ENCODE data around the gene CAPG. TPM values are rescaled to one million over a fixed set of nuclear protein-coding genes. Genes with fewer than 3 reads are reported as not detected.

The CAPG gene
- total and polyA plus RNA-seq, 9 of the 15 experiments (the other 6 are each of a cell fraction or from before 2014, with no cell fraction given), result 10.6 to 90.4 (median 56.0) TPM

- TF ChIP-seq ZBTB49 (CRISPR knock-in tag; IDR thresholded peaks at IDR 0.05; ENCODE audit: borderline replicate concordance), result no peak
- no peak for TF ChIP-seq ZNF584 (CRISPR knock-in tag; IDR thresholded peaks at IDR 0.05; ENCODE audit: low read depth)
- no peak for TF ChIP-seq TRIM24 (IDR thresholded peaks at IDR 0.05)
- TF ChIP-seq KHSRP (IDR thresholded peaks at IDR 0.05), result no peak
- TF ChIP-seq MTF1 (CRISPR knock-in tag; IDR thresholded peaks at IDR 0.05; ENCODE audit: borderline replicate concordance), result no peak
- TF ChIP-seq TAF9B (IDR thresholded peaks at IDR 0.05; ENCODE audit: partially characterized antibody), result no peak
- TF ChIP-seq POLR2AphosphoS2 (IDR thresholded peaks at IDR 0.05; ENCODE audit: low read length), result no peak
- no peak for TF ChIP-seq HCFC1 (IDR thresholded peaks at IDR 0.05; ENCODE audit: low read depth, low read length)
- no peak for TF ChIP-seq DLX4 (CRISPR knock-in tag; IDR thresholded peaks at IDR 0.05)
- peak; percentile 67; the same call in 1 of the 2 replicates for TF ChIP-seq BACH1 (tag; IDR thresholded peaks at IDR 0.05)
- no peak for TF ChIP-seq SMARCC2 (IDR thresholded peaks at IDR 0.05; ENCODE audit: low read depth)
- TF ChIP-seq XRCC4 (IDR thresholded peaks at IDR 0.05; ENCODE audit: extremely low read depth, insufficient read depth, insufficient read length), result no peak
- TF ChIP-seq ZNF740 (CRISPR knock-in tag; IDR thresholded peaks at IDR 0.05), result no peak
- no peak for TF ChIP-seq ZNF740 (tag; IDR thresholded peaks at IDR 0.05)
- no peak for TF ChIP-seq E2F8 (IDR thresholded peaks at IDR 0.05; ENCODE audit: low read depth, partially characterized antibody)
- TF ChIP-seq MYNN (IDR thresholded peaks at IDR 0.05), result no peak
- no peak for TF ChIP-seq MYNN (CRISPR knock-in tag; IDR thresholded peaks at IDR 0.05)
- TF ChIP-seq CREB1 (IDR thresholded peaks at IDR 0.05), result peak; percentile 79
- TF ChIP-seq CREB1 (CRISPR knock-in tag; IDR thresholded peaks at IDR 0.05), result no peak
- TF ChIP-seq SP1 (CRISPR knock-in tag; IDR thresholded peaks at IDR 0.05), result no peak
- TF ChIP-seq ZNF124 (CRISPR knock-in tag; IDR thresholded peaks at IDR 0.05), result no peak
- TF ChIP-seq ELF2 (CRISPR knock-in tag; IDR thresholded peaks at IDR 0.05), result no peak
- no peak for TF ChIP-seq ZZZ3 (IDR thresholded peaks at IDR 0.05)
- no peak for TF ChIP-seq PPARD (CRISPR knock-in tag; IDR thresholded peaks at IDR 0.05)
Measured at GRCh38 chr2:85437488-85438200, 27.5 kb upstream of the CAPG start (continued).
